DND-41 (cell line): ENCODE measurements around the gene IDH3A.

Source experiments
- ATAC-seq: fragments of 200-7000 bp; cut with Tn5 transposase; 3 replicates; pipeline ENCODE4 v1.9.1; 2021; ENCODE audit warnings: low read depth; ENCODE audit not compliant: insufficient read depth
- DNase-seq: peaks from one replicate; pipeline ENCODE4 v3.0.0-alpha.2; 2020
- H2AFZ ChIP-seq: 2 replicates; pipeline ENCODE4 v1.6.0; 2012; ENCODE audit warnings: low read depth, low read length
- H3K27ac ChIP-seq: 2 replicates; pipeline ENCODE4 v1.5.1; 2012; ENCODE audit warnings: low read length, inconsistent platforms
- H3K27me3 ChIP-seq: fragments of 200-600 bp; sonication (generic); 2 replicates; pipeline ENCODE4 v1.6.0; 2012; ENCODE audit warnings: low read length, mild to moderate bottlenecking, inconsistent platforms; ENCODE audit not compliant: insufficient read depth, poor library complexity
- H3K36me3 ChIP-seq: 2 replicates; pipeline ENCODE4 v1.5.1; 2012; ENCODE audit warnings: low read length, inconsistent platforms; ENCODE audit not compliant: insufficient read depth
- H3K4me1 ChIP-seq: 2 replicates; pipeline ENCODE4 v1.5.1; 2012; ENCODE audit warnings: mild to moderate bottlenecking, low read length; ENCODE audit not compliant: insufficient read depth
- H3K4me2 ChIP-seq: 2 replicates; pipeline ENCODE4 v1.6.0; 2012; ENCODE audit warnings: mild to moderate bottlenecking, moderate library complexity, low read length, inconsistent platforms; ENCODE audit not compliant: insufficient read depth
- H3K4me3 ChIP-seq, 2 experiments: fragments of 200-600 bp in 1 of 2; shearing (Covaris generic) in 1 of 2; 2 replicates each; pipeline ENCODE4 v1.5.1; 2012 to 2016; ENCODE audit warnings: inconsistent platforms in 2 of 2, low read length in 2 of 2, mild to moderate bottlenecking in 2 of 2, low read depth in 1 of 2, moderate library complexity in 1 of 2
- H3K79me2 ChIP-seq: 2 replicates; pipeline ENCODE4 v1.6.0; 2012; ENCODE audit warnings: low read length, inconsistent platforms; ENCODE audit not compliant: insufficient read depth
- H3K9ac ChIP-seq: 2 replicates; pipeline ENCODE4 v1.6.0; 2012; ENCODE audit warnings: low read depth, mild to moderate bottlenecking, inconsistent platforms, low read length, moderate library complexity
- H3K9me3 ChIP-seq: 2 replicates; pipeline ENCODE4 v1.5.1; 2012; ENCODE audit warnings: low read length, moderate library complexity, mild to moderate bottlenecking, inconsistent platforms; ENCODE audit not compliant: insufficient read depth, severe bottlenecking
- H4K20me1 ChIP-seq: 2 replicates; pipeline ENCODE4 v1.6.0; 2012; ENCODE audit warnings: low read length; ENCODE audit not compliant: insufficient read depth
- CTCF ChIP-seq: IDR thresholded peaks from 2 replicates; pipeline ENCODE4 v1.5.1; 2012; ENCODE audit warnings: borderline replicate concordance, low read length, moderate library complexity, mild to moderate bottlenecking; ENCODE audit not compliant: poor library complexity, severe bottlenecking; ENCODE audit errors: extremely low read depth
- EZH2 ChIP-seq: IDR thresholded peaks from 3 replicates; pipeline ENCODE4 v1.6.1; 2012; ENCODE audit warnings: borderline replicate concordance, low read depth, mild to moderate bottlenecking, moderate library complexity, low read length, inconsistent platforms; ENCODE audit not compliant: severe bottlenecking

Gene IDH3A

GRCh38 chr15:78212008-78212407 lies 62.8 kb downstream of the IDH3A start:
- H3K27me3 ChIP-seq: peaks cover 5% of the 10 kb centered on the region
- H3K9me3 ChIP-seq: no peaks in the 10 kb centered on the region
- no peaks in the 10 kb centered on the region for H3K36me3 ChIP-seq
- ATAC-seq (no peak), DNase-seq (no peak)
- TF ChIP-seq EZH2 (no peak), CTCF (no peak)
- H3K27ac ChIP-seq: no peak overlapping the region
- H3K4me3 ChIP-seq: no peak overlapping the region
- no peaks in the 10 kb centered on the region for H3K79me2 ChIP-seq
- no peaks in the 10 kb centered on the region for H3K4me1 ChIP-seq
- no peak overlapping the region for H3K4me2 ChIP-seq
- H3K9ac ChIP-seq: no peak overlapping the region
- H4K20me1 ChIP-seq: no peaks in the 10 kb centered on the region
- no peak overlapping the region for H2AFZ ChIP-seq

- no peak overlapping the region for H3K4me2 ChIP-seq
- DNase-seq (no peak), ATAC-seq (no peak)
- no peak overlapping the region for H3K27ac ChIP-seq
- H3K27me3 ChIP-seq: peaks cover 5% of the 10 kb centered on the region
- no peaks in the 10 kb centered on the region for H3K9me3 ChIP-seq
- TF ChIP-seq EZH2 (no peak), CTCF (no peak)
- H3K36me3 ChIP-seq: no peaks in the 10 kb centered on the region
- H3K9ac ChIP-seq: no peak overlapping the region
- no peak overlapping the region for H3K4me3 ChIP-seq
- no peaks in the 10 kb centered on the region for H3K79me2 ChIP-seq
- no peak overlapping the region for H2AFZ ChIP-seq
- H3K4me1 ChIP-seq: no peaks in the 10 kb centered on the region
- H4K20me1 ChIP-seq: no peaks in the 10 kb centered on the region
Observed at GRCh38 chr15:78212546-78213424, 63.6 kb downstream of the IDH3A start.

- Histone ChIP-seq H3K4me3 (no peak overlapping the region), H3K79me2 (no peaks in the 10 kb centered on the region), H2AFZ (no peak overlapping the region), H3K9ac (no peak overlapping the region), H3K4me2 (no peak overlapping the region), H3K9me3 (no peaks in the 10 kb centered on the region), H4K20me1 (no peaks in the 10 kb centered on the region), H3K4me1 (no peaks in the 10 kb centered on the region), H3K27me3 (peaks cover 5% of the 10 kb centered on the region), H3K36me3 (no peaks in the 10 kb centered on the region), H3K27ac (no peak overlapping the region)
- ATAC-seq (no peak), DNase-seq (no peak)
- no peak for TF ChIP-seq EZH2
- no peak for TF ChIP-seq CTCF
Observed at GRCh38 chr15:78213425-78213750, 64.2 kb downstream of the IDH3A start.
